ENCODE results near the gene SNX7. TPM values are rescaled to one million over a fixed set of nuclear protein-coding genes. Genes with fewer than 3 reads are reported as not detected.

SNX7 gene
- total and polyA plus RNA-seq, 2 donors (not counting 1 experiment from before 2014, with no cell fraction given) = 48.6 to 60.9 TPM

GRCh38 chr1:98792123-98792522, 130.6 kb downstream of the SNX7 start:
- H3K4me3 ChIP-seq (replicated peaks in 1 of 4; ENCODE audit: control extremely low read depth in 1 of 4, insufficient read depth in 1 of 4, low read depth in 3 of 4, low read length in 4 of 4) = no peak overlapping the region
- H3K27me3 ChIP-seq (ENCODE audit: control insufficient read depth, insufficient read depth, low read length) = no peaks in the 10 kb centered on the region
- H3K36me3 ChIP-seq (ENCODE audit: control insufficient read depth, insufficient read depth, low read length) = no peaks in the 10 kb centered on the region
- no peaks in the 10 kb centered on the region for H3K79me2 ChIP-seq (ENCODE audit: control insufficient read depth, insufficient read depth, low read length)
- no peaks in the 10 kb centered on the region for H4K20me1 ChIP-seq (ENCODE audit: control insufficient read depth, extremely low read depth, insufficient read depth, low read length)
- no peak overlapping the region for H2AFZ ChIP-seq (ENCODE audit: low read length)
- no peak overlapping the region for H3K4me2 ChIP-seq (ENCODE audit: extremely low read depth, insufficient read depth, low read length)
- H3K27ac ChIP-seq (ENCODE audit: insufficient read depth, low read length) = no peak overlapping the region
- peak; percentile 19 to 30 for DNase-seq (ENCODE audit: low read depth in 2 of 2)
- TF ChIP-seq CTCF (conservative IDR thresholded peaks at IDR 0.05 in 1 of 2, IDR thresholded peaks at IDR 0.05 in 1 of 2; ENCODE audit: low read depth in 1 of 2, low read length in 2 of 2) (no peak), EZH2 (IDR thresholded peaks at IDR 0.05; ENCODE audit: low read length, missing control alignments) (no peak)
- H3K9ac ChIP-seq (ENCODE audit: insufficient read depth, low read length) = no peak overlapping the region
- no peaks in the 10 kb centered on the region for H3K4me1 ChIP-seq (ENCODE audit: control insufficient read depth, extremely low read depth, insufficient read depth, low read length)
- H3K9me3 ChIP-seq (ENCODE audit: control insufficient read depth, insufficient read depth, low read depth, low read length) = no peaks in the 10 kb centered on the region

- Histone ChIP-seq H4K20me1 (ENCODE audit: control insufficient read depth, extremely low read depth, insufficient read depth, low read length) (no peaks in the 10 kb centered on the region), H3K9me3 (ENCODE audit: control insufficient read depth, insufficient read depth, low read depth, low read length) (no peaks in the 10 kb centered on the region), H3K79me2 (ENCODE audit: control insufficient read depth, insufficient read depth, low read length) (no peaks in the 10 kb centered on the region), H3K4me1 (ENCODE audit: control insufficient read depth, extremely low read depth, insufficient read depth, low read length) (no peaks in the 10 kb centered on the region), H3K27me3 (ENCODE audit: control insufficient read depth, insufficient read depth, low read length) (no peaks in the 10 kb centered on the region), H3K4me2 (ENCODE audit: extremely low read depth, insufficient read depth, low read length) (no peak overlapping the region), H3K36me3 (ENCODE audit: control insufficient read depth, insufficient read depth, low read length) (no peaks in the 10 kb centered on the region), H3K4me3 (replicated peaks in 1 of 4; ENCODE audit: control extremely low read depth in 1 of 4, insufficient read depth in 1 of 4, low read depth in 3 of 4, low read length in 4 of 4) (no peak overlapping the region), H3K27ac (ENCODE audit: insufficient read depth, low read length) (no peak overlapping the region), H2AFZ (ENCODE audit: low read length) (no peak overlapping the region), H3K9ac (ENCODE audit: insufficient read depth, low read length) (no peak overlapping the region)
- TF ChIP-seq CTCF (conservative IDR thresholded peaks at IDR 0.05 in 1 of 2, IDR thresholded peaks at IDR 0.05 in 1 of 2; ENCODE audit: low read depth in 1 of 2, low read length in 2 of 2) (no peak), EZH2 (IDR thresholded peaks at IDR 0.05; ENCODE audit: low read length, missing control alignments) (no peak)
- DNase-seq (ENCODE audit: low read depth in 2 of 2) = peak in 1 of 2 donors; percentile 5
These were observed 131.6 kb downstream of the SNX7 start for GRCh38 chr1:98793136-98793535.

- no peak overlapping the region for H3K9ac ChIP-seq (ENCODE audit: insufficient read depth, low read length)
- TF ChIP-seq CTCF (conservative IDR thresholded peaks at IDR 0.05 in 1 of 2, IDR thresholded peaks at IDR 0.05 in 1 of 2; ENCODE audit: low read depth in 1 of 2, low read length in 2 of 2) (peak; percentile 86 to 88), EZH2 (IDR thresholded peaks at IDR 0.05; ENCODE audit: low read length, missing control alignments) (no peak)
- no peaks in the 10 kb centered on the region for H3K27me3 ChIP-seq (ENCODE audit: control insufficient read depth, insufficient read depth, low read length)
- no peak overlapping the region for H2AFZ ChIP-seq (ENCODE audit: low read length)
- no peaks in the 10 kb centered on the region for H3K79me2 ChIP-seq (ENCODE audit: control insufficient read depth, insufficient read depth, low read length)
- H3K36me3 ChIP-seq (ENCODE audit: control insufficient read depth, insufficient read depth, low read length) = no peaks in the 10 kb centered on the region
- H3K4me3 ChIP-seq (replicated peaks in 1 of 4; ENCODE audit: control extremely low read depth in 1 of 4, insufficient read depth in 1 of 4, low read depth in 3 of 4, low read length in 4 of 4) = no peak overlapping the region
- no peak overlapping the region for H3K4me2 ChIP-seq (ENCODE audit: extremely low read depth, insufficient read depth, low read length)
- peak; percentile 62 to 76 for DNase-seq (ENCODE audit: low read depth in 2 of 2)
- no peak overlapping the region for H3K27ac ChIP-seq (ENCODE audit: insufficient read depth, low read length)
- no peaks in the 10 kb centered on the region for H3K4me1 ChIP-seq (ENCODE audit: control insufficient read depth, extremely low read depth, insufficient read depth, low read length)
- H3K9me3 ChIP-seq (ENCODE audit: control insufficient read depth, insufficient read depth, low read depth, low read length) = no peaks in the 10 kb centered on the region
- H4K20me1 ChIP-seq (ENCODE audit: control insufficient read depth, extremely low read depth, insufficient read depth, low read length) = no peaks in the 10 kb centered on the region
These were observed 132.8 kb downstream of the SNX7 start for GRCh38 chr1:98794196-98794886.
